H1 (cell line): ENCODE results near the gene GSTO2.

Experiments
- CEBPB ChIP-seq: IDR thresholded peaks from 2 replicates; pipeline ENCODE4 v1.6.1; 2012; ENCODE audit warnings: low read depth, low read length
- CHD2 ChIP-seq: IDR thresholded peaks from 2 replicates; pipeline ENCODE4 v1.6.1; 2012; ENCODE audit warnings: low read length, improper control_type of control experiment
- EGR1 ChIP-seq: IDR thresholded peaks from 2 replicates; pipeline ENCODE4 v1.6.1; 2011; ENCODE audit warnings: low read depth, low read length, borderline replicate concordance
- FOSL1 ChIP-seq: IDR thresholded peaks from 2 replicates; pipeline ENCODE4 v1.6.1; 2011; ENCODE audit warnings: mild to moderate bottlenecking, low read depth, low read length, moderate library complexity; ENCODE audit not compliant: insufficient read depth
- GABPA ChIP-seq: IDR thresholded peaks from 2 replicates; pipeline ENCODE4 v1.6.1; 2011; ENCODE audit warnings: mild to moderate bottlenecking, low read length, moderate library complexity, borderline replicate concordance; ENCODE audit not compliant: insufficient read depth
- MAFK ChIP-seq: IDR thresholded peaks from 2 replicates; pipeline ENCODE4 v1.6.1; 2012; ENCODE audit warnings: low read depth, mild to moderate bottlenecking, improper control_type of control experiment, low read length
- POLR2A ChIP-seq, 2 experiments: IDR thresholded peaks; 1 replicate in 1 of 2; 2 replicates in 1 of 2; pipeline ENCODE4 v1.6.1; 2011; ENCODE audit warnings: low read depth in 2 of 2, low read length in 2 of 2, mild to moderate bottlenecking in 2 of 2; ENCODE audit errors: control extremely low read depth in 1 of 2
- RAD21 ChIP-seq, 2 experiments: IDR thresholded peaks in 1 of 2; conservative IDR thresholded peaks in 1 of 2; 2 replicates each; pipeline ENCODE4 v1.6.1; 2011; ENCODE audit warnings: low read depth in 2 of 2, low read length in 2 of 2, improper control_type of control experiment in 1 of 2, inconsistent platforms in 1 of 2, mild to moderate bottlenecking in 1 of 2, moderate library complexity in 1 of 2
- TAF1 ChIP-seq: IDR thresholded peaks from 2 replicates; pipeline ENCODE4 v1.6.1; 2011; ENCODE audit warnings: mild to moderate bottlenecking, low read depth, low read length
- TF ChIP-seq, protein P1 (sequence below), 3 experiments: IDR thresholded peaks; 1 replicate in 2 of 3; 2 replicates in 1 of 3; pipeline versions ENCODE4 v1.5.1 to v1.6.1; 2011; ENCODE audit warnings: low read length in 3 of 3, mild to moderate bottlenecking in 3 of 3, inconsistent platforms in 2 of 3, low read depth in 1 of 3, moderate library complexity in 1 of 3; ENCODE audit not compliant: insufficient read depth in 1 of 3; ENCODE audit errors: control extremely low read depth in 1 of 3
- TF ChIP-seq, protein P2 (sequence below): IDR thresholded peaks from 2 replicates; pipeline ENCODE4 v1.6.1; 2011; ENCODE audit warnings: low read depth, mild to moderate bottlenecking, low read length; ENCODE audit not compliant: insufficient read depth
- TF ChIP-seq, protein P3 (sequence below): IDR thresholded peaks from 2 replicates; pipeline ENCODE4 v1.6.1; 2011; ENCODE audit warnings: low read length, improper control_type of control experiment

DNA sequence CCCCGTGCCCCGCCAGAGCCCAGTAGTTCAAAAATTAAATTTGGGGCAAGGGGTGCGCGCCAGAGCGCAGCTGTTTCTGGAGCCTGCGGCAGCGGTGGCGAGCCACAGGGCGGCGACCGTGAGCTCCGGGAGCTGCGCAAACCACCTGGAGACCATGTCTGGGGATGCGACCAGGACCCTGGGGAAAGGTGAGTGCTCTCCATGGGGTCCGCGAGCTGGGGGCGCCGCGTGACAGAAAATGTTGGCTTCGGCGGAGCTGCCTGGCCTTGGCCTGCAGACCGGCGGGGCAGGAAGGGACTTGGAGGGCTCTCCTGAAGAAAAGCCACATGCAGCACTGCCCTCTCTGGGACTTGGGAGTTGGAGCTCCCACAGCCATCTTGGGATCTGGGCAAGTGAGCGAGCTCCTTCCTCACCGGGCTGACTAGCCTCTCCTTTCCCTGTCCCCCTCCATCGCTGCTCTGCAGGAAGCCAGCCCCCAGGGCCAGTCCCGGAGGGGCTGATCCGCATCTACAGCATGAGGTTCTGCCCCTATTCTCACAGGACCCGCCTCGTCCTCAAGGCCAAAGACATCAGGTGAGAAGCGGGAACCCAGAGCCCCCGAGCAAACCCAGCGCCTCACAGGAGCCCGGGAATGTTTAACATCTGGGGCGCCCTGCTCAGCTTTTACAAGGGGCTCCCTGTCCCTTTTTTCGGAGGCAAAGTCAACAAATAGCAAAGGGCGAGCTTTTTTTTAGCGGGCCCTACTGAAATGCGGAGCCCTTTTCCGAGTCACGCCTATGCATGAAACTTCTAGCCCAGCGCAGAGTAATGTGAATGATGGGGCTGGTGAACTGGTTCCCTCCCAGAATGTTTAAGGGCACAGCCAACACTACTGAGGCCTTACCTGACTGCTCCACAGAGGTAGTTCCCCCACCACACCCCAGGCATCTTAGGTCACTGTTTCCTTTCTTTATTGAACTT is 6.1 kb downstream of the GSTO2 start:
- TF ChIP-seq CHD2 (no peak), FOSL1 (no peak), RAD21 (IDR thresholded peaks at IDR 0.05 in 1 of 2, conservative IDR thresholded peaks at IDR 0.05 in 1 of 2; ENCODE audit: low read depth in 2 of 2, low read length in 2 of 2) (peak; percentile 63 to 73), GABPA (peak; percentile 54; the same call in 1 of the 2 replicates), POLR2A (IDR thresholded peaks at IDR 0.05; ENCODE audit: control extremely low read depth in 1 of 2, low read depth in 2 of 2, low read length in 2 of 2) (peak in 1 of 2 experiments; percentile 64; a peak in 2 of 3 replicates), TAF1 (peak; percentile 55; the same call in 1 of the 2 replicates), CEBPB (no peak), EGR1 (no peak), MAFK (no peak)
- TF ChIP-seq, protein P1, sequence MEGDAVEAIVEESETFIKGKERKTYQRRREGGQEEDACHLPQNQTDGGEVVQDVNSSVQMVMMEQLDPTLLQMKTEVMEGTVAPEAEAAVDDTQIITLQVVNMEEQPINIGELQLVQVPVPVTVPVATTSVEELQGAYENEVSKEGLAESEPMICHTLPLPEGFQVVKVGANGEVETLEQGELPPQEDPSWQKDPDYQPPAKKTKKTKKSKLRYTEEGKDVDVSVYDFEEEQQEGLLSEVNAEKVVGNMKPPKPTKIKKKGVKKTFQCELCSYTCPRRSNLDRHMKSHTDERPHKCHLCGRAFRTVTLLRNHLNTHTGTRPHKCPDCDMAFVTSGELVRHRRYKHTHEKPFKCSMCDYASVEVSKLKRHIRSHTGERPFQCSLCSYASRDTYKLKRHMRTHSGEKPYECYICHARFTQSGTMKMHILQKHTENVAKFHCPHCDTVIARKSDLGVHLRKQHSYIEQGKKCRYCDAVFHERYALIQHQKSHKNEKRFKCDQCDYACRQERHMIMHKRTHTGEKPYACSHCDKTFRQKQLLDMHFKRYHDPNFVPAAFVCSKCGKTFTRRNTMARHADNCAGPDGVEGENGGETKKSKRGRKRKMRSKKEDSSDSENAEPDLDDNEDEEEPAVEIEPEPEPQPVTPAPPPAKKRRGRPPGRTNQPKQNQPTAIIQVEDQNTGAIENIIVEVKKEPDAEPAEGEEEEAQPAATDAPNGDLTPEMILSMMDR (IDR thresholded peaks at IDR 0.05; ENCODE audit: control extremely low read depth in 1 of 3, insufficient read depth in 1 of 3, low read depth in 1 of 3, low read length in 3 of 3), result peak; percentile 87 to 92 (median 91)
- TF ChIP-seq, protein P2, sequence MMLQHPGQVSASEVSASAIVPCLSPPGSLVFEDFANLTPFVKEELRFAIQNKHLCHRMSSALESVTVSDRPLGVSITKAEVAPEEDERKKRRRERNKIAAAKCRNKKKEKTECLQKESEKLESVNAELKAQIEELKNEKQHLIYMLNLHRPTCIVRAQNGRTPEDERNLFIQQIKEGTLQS, result no peak
- TF ChIP-seq, protein P3, sequence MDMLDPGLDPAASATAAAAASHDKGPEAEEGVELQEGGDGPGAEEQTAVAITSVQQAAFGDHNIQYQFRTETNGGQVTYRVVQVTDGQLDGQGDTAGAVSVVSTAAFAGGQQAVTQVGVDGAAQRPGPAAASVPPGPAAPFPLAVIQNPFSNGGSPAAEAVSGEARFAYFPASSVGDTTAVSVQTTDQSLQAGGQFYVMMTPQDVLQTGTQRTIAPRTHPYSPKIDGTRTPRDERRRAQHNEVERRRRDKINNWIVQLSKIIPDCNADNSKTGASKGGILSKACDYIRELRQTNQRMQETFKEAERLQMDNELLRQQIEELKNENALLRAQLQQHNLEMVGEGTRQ, result no peak
